AG09319 (cell line): ENCODE data around the gene GALNT13.
A peak's percentile ranks its signal among the peaks of the same experiment; 100 is the strongest.

Experiments used
- DNase-seq: peaks from one replicate; pipeline ENCODE4 v3.0.0-alpha.2; 2010; ENCODE audit warnings: low read depth; ENCODE audit errors: extremely low read depth
- CTCF ChIP-seq: IDR thresholded peaks from 2 replicates; pipeline ENCODE4 v1.5.1; 2011; ENCODE audit warnings: low read depth, mild to moderate bottlenecking, inconsistent platforms, low read length, moderate library complexity

Gene GALNT13

GRCh38 chr2:154343282-154343681 is 471.6 kb downstream of the GALNT13 start:
- no peak for DNase-seq
- TF ChIP-seq CTCF = no peak

- DNase-seq = no peak
- no peak for TF ChIP-seq CTCF
Measured at GRCh38 chr2:154350911-154351310, 479.2 kb downstream of the GALNT13 start.

- no peak for TF ChIP-seq CTCF
Measured at GRCh38 chr2:154361276-154361675, 489.6 kb downstream of the GALNT13 start.

GRCh38 chr2:154368153-154368552 is 496.4 kb downstream of the GALNT13 start:
- TF ChIP-seq CTCF = no peak
- no peak for DNase-seq

More at GRCh38 chr2:154361276-154361675, 489.6 kb downstream of the GALNT13 start:
- no peak for DNase-seq

- no peak for TF ChIP-seq CTCF
- no peak for DNase-seq
Measured at GRCh38 chr2:154370873-154371272, 499.2 kb downstream of the GALNT13 start.

GRCh38 chr2:154374416-154374815 is 502.7 kb downstream of the GALNT13 start:
- TF ChIP-seq CTCF = no peak
- no peak for DNase-seq

GRCh38 chr2:154375579-154375931 is 503.8 kb downstream of the GALNT13 start:
- peak; percentile 0 for DNase-seq
- peak; percentile 9 for TF ChIP-seq CTCF
